ENCODE results near the gene MALSU1. TPM values are rescaled to one million over a fixed set of nuclear protein-coding genes. Genes with fewer than 3 reads are reported as not detected.

Gene MALSU1
- total RNA-seq, 2 experiments from 2014 or later: 46.3 to 52.8 TPM

- H3K27me3 Mint-ChIP-seq: peaks cover 11% of the 10 kb centered on the region
- POLR2A ChIA-PET: no interaction called here
- no peak overlapping the region for H3K27ac Mint-ChIP-seq
- ATAC-seq (ENCODE audit: low read depth): no peak
- peaks cover 1% of the 10 kb centered on the region for H3K4me1 Mint-ChIP-seq
- H3K4me3 Mint-ChIP-seq: no peak overlapping the region
- no peak for DNase-seq
- no peaks in the 10 kb centered on the region for H3K36me3 Mint-ChIP-seq
- no peaks in the 10 kb centered on the region for H3K9me3 Mint-ChIP-seq
Measured at GRCh38 chr7:23334482-23335056, 35.4 kb downstream of the MALSU1 start.

- H3K9me3 Mint-ChIP-seq: no peaks in the 10 kb centered on the region
- H3K36me3 Mint-ChIP-seq: no peaks in the 10 kb centered on the region
- H3K4me1 Mint-ChIP-seq: peaks cover 1% of the 10 kb centered on the region
- DNase-seq (no peak), ATAC-seq (ENCODE audit: low read depth) (no peak)
- H3K27me3 Mint-ChIP-seq: peaks cover 11% of the 10 kb centered on the region
- no peak overlapping the region for H3K27ac Mint-ChIP-seq
- POLR2A ChIA-PET: no interaction called here
- no peak overlapping the region for H3K4me3 Mint-ChIP-seq
Measured at GRCh38 chr7:23335136-23335535, 36.0 kb downstream of the MALSU1 start.

- Mint-ChIP-seq H3K27ac (no peak overlapping the region), H3K36me3 (no peaks in the 10 kb centered on the region), H3K27me3 (peaks cover 11% of the 10 kb centered on the region), H3K4me3 (no peak overlapping the region), H3K4me1 (peaks cover 1% of the 10 kb centered on the region), H3K9me3 (no peaks in the 10 kb centered on the region)
- POLR2A ChIA-PET: no interaction called here
- ATAC-seq (ENCODE audit: low read depth): no peak
- no peak for DNase-seq
Measured at GRCh38 chr7:23335621-23336020, 36.5 kb downstream of the MALSU1 start.

GRCh38 chr7:23336086-23336485, 36.9 kb downstream of the MALSU1 start:
- DNase-seq: no peak
- POLR2A ChIA-PET: interaction anchor here (1.5 kb wide), 1 partner anchor 37 kb away, joined by 4 read pairs; no protein-coding TSS in a partner anchor
- H3K4me3 Mint-ChIP-seq: no peak overlapping the region
- peaks cover 1% of the 10 kb centered on the region for H3K4me1 Mint-ChIP-seq
- peaks cover 11% of the 10 kb centered on the region for H3K27me3 Mint-ChIP-seq
- no peak for ATAC-seq (ENCODE audit: low read depth)
- H3K27ac Mint-ChIP-seq: no peak overlapping the region
- no peaks in the 10 kb centered on the region for H3K36me3 Mint-ChIP-seq
- H3K9me3 Mint-ChIP-seq: no peaks in the 10 kb centered on the region

- POLR2A ChIA-PET: interaction anchor here (1.5 kb wide), 1 partner anchor 38 kb away, joined by 4 read pairs; no protein-coding TSS in a partner anchor
- Mint-ChIP-seq H3K4me3 (no peak overlapping the region), H3K36me3 (no peaks in the 10 kb centered on the region), H3K4me1 (peaks cover 1% of the 10 kb centered on the region), H3K27ac (no peak overlapping the region), H3K9me3 (no peaks in the 10 kb centered on the region), H3K27me3 (peaks cover 11% of the 10 kb centered on the region)
- DNase-seq (no peak), ATAC-seq (ENCODE audit: low read depth) (no peak)
Measured at GRCh38 chr7:23336799-23337283, 37.7 kb downstream of the MALSU1 start.

- H3K4me3 Mint-ChIP-seq: no peak overlapping the region
- H3K9me3 Mint-ChIP-seq: no peaks in the 10 kb centered on the region
- H3K36me3 Mint-ChIP-seq: no peaks in the 10 kb centered on the region
- no peaks in the 10 kb centered on the region for H3K4me1 Mint-ChIP-seq
- ATAC-seq (ENCODE audit: low read depth) (no peak), DNase-seq (no peak)
- peaks cover 11% of the 10 kb centered on the region for H3K27me3 Mint-ChIP-seq
- POLR2A ChIA-PET: interaction anchor here (1.5 kb wide), 1 partner anchor 39 kb away, joined by 4 read pairs; no protein-coding TSS in a partner anchor
- no peak overlapping the region for H3K27ac Mint-ChIP-seq
Measured at GRCh38 chr7:23337374-23337773, 38.2 kb downstream of the MALSU1 start.

- H3K4me3 Mint-ChIP-seq: no peak overlapping the region
- H3K27me3 Mint-ChIP-seq: peaks cover 8% of the 10 kb centered on the region
- POLR2A ChIA-PET: no interaction called here
- no peak for DNase-seq
- H3K4me1 Mint-ChIP-seq: no peaks in the 10 kb centered on the region
- no peak overlapping the region for H3K27ac Mint-ChIP-seq
- ATAC-seq (ENCODE audit: low read depth): no peak
- no peaks in the 10 kb centered on the region for H3K36me3 Mint-ChIP-seq
- no peaks in the 10 kb centered on the region for H3K9me3 Mint-ChIP-seq
Measured at GRCh38 chr7:23338439-23338838, 39.3 kb downstream of the MALSU1 start.

GRCh38 chr7:23338863-23339262, 39.7 kb downstream of the MALSU1 start:
- no peak for DNase-seq
- Mint-ChIP-seq H3K36me3 (no peaks in the 10 kb centered on the region), H3K4me3 (no peak overlapping the region), H3K4me1 (no peaks in the 10 kb centered on the region), H3K27ac (no peak overlapping the region), H3K9me3 (no peaks in the 10 kb centered on the region), H3K27me3 (peaks cover 6% of the 10 kb centered on the region)
- POLR2A ChIA-PET: no interaction called here
- ATAC-seq (ENCODE audit: low read depth): no peak

- POLR2A ChIA-PET: no interaction called here
- Mint-ChIP-seq H3K36me3 (peaks cover under 1% of the 10 kb centered on the region), H3K27me3 (peaks cover 2% of the 10 kb centered on the region), H3K4me1 (peaks cover 15% of the 10 kb centered on the region), H3K9me3 (no peaks in the 10 kb centered on the region), H3K27ac (no peak overlapping the region), H3K4me3 (no peak overlapping the region)
- DNase-seq (no peak), ATAC-seq (ENCODE audit: low read depth) (no peak)
Measured at GRCh38 chr7:23341846-23342598, 42.9 kb downstream of the MALSU1 start.

GRCh38 chr7:23343102-23343501, 44.0 kb downstream of the MALSU1 start:
- Mint-ChIP-seq H3K27ac (no peak overlapping the region), H3K27me3 (peaks cover 2% of the 10 kb centered on the region), H3K36me3 (peaks cover 1% of the 10 kb centered on the region), H3K9me3 (no peaks in the 10 kb centered on the region), H3K4me1 (peaks cover 24% of the 10 kb centered on the region), H3K4me3 (no peak overlapping the region)
- DNase-seq (no peak), ATAC-seq (ENCODE audit: low read depth) (no peak)
- POLR2A ChIA-PET: no interaction called here

GRCh38 chr7:23343806-23344475, 44.8 kb downstream of the MALSU1 start:
- no peaks in the 10 kb centered on the region for H3K9me3 Mint-ChIP-seq
- peaks cover 1% of the 10 kb centered on the region for H3K36me3 Mint-ChIP-seq
- POLR2A ChIA-PET: no interaction called here
- no peak for DNase-seq
- no peak overlapping the region for H3K27ac Mint-ChIP-seq
- ATAC-seq (ENCODE audit: low read depth): no peak
- no peak overlapping the region for H3K4me3 Mint-ChIP-seq
- peaks cover 24% of the 10 kb centered on the region for H3K4me1 Mint-ChIP-seq
- no peaks in the 10 kb centered on the region for H3K27me3 Mint-ChIP-seq

- Mint-ChIP-seq H3K4me1 (peaks cover 24% of the 10 kb centered on the region), H3K27ac (peak overlapping the region; percentile 82), H3K27me3 (no peaks in the 10 kb centered on the region), H3K4me3 (peak overlapping the region; percentile 85), H3K36me3 (peaks cover 1% of the 10 kb centered on the region), H3K9me3 (no peaks in the 10 kb centered on the region)
- ATAC-seq (ENCODE audit: low read depth) (no peak), DNase-seq (no peak)
- POLR2A ChIA-PET: interaction anchor here (1.4 kb wide), 1 partner anchor 47 kb away, joined by 5 read pairs; the partner anchor contains the start of gene MALSU1
Measured at GRCh38 chr7:23345601-23346000, 46.5 kb downstream of the MALSU1 start.

GRCh38 chr7:23346316-23346715, 47.2 kb downstream of the MALSU1 start:
- Mint-ChIP-seq H3K36me3 (peaks cover 1% of the 10 kb centered on the region), H3K27me3 (no peaks in the 10 kb centered on the region), H3K27ac (peak overlapping the region; percentile 82), H3K9me3 (no peaks in the 10 kb centered on the region), H3K4me3 (peak overlapping the region; percentile 85), H3K4me1 (peaks cover 24% of the 10 kb centered on the region)
- POLR2A ChIA-PET: interaction anchor here (1.3 to 1.4 kb wide), 2 partner anchors 46 to 47 kb away, joined by 3 to 5 read pairs; partner anchors contain the start of gene MALSU1
- peak; percentile 42 for DNase-seq
- ATAC-seq (ENCODE audit: low read depth): peak; percentile 77

All from activated naive CD8-positive, alpha-beta T cell treated with anti-CD3 and anti-CD28 coated beads, Interleukin-2, amount 10 ng/mL, durations not matched to agents 7 days and 5 days (primary cell).